ENCODE measurements around the gene KCTD11. TPM values are rescaled to one million over a fixed set of nuclear protein-coding genes. Genes with fewer than 3 reads are reported as not detected.
"Not testable (repeated sequence)": the region's sequence is repeated elsewhere in the genome, so short reads cannot be mapped to it uniquely, and the experiment has no call there.

KCTD11 gene
- total and polyA plus RNA-seq, 2 experiments from 2014 or later: 16.2 to 27.2 TPM

DNA sequence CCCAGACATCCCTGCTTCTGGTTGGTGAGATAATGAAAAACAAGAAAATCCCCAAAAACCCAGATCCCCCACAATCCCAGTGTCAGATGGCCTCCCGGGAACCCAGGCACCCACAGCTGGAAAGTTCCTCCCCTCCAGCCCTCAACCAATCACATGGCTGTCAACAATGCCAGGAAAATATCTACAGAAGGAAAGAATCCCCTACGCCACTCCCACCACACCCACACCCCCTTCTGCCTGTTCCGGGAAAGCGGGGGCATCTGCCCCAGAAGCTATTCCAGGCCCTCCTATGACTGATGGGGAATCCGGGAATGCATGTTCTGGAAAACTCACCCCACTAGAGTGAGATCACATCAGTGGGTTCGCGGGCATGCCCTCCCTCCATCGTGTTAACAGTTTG lies 4.8 kb downstream of the KCTD11 start:
- WGBS, 2 experiments (ENCODE audit: low coverage in 1 of 2, low lambda C conversion rate in 2 of 2, missing lambda C conversion rate in 2 of 2): 20 to 21% methylated on average over 8 of the region's 8 CpGs
- Histone ChIP-seq H3K9me2 (ENCODE audit: insufficient read depth) (no peaks in the 10 kb centered on the region), H3K36me3 (ENCODE audit: low read depth) (no peaks in the 10 kb centered on the region), H3K4me2 (ENCODE audit: unreplicated experiment) (no peak overlapping the region), H3F3A (ENCODE audit: insufficient read depth) (peaks cover 17% of the 10 kb centered on the region), H3K4me1 (ENCODE audit: insufficient read depth) (peaks cover 19% of the 10 kb centered on the region), H3K27ac (no peak overlapping the region), H4K20me1 (ENCODE audit: insufficient read depth) (no peaks in the 10 kb centered on the region), H3K9ac (no peak overlapping the region), H2AFZ (peak overlapping the region; percentile 27; the same call in 1 of the 2 replicates), H3K79me2 (ENCODE audit: insufficient read depth) (peaks cover 30% of the 10 kb centered on the region), H3K4me3 (no peak overlapping the region), H3K9me3 (ENCODE audit: low read depth) (no peaks in the 10 kb centered on the region), H3K27me3 (replicated peaks; ENCODE audit: insufficient read depth) (no peaks in the 10 kb centered on the region)
- TF ChIP-seq EZH2 (IDR thresholded peaks at IDR 0.05; ENCODE audit: insufficient read depth, poor library complexity, severe bottlenecking): no peak
- no peak for TF ChIP-seq EZH2phosphoT487 (IDR thresholded peaks at IDR 0.05; ENCODE audit: insufficient read depth, low read depth)
- in situ Hi-C loops (cut with MboI): no loop called here
- DNase-seq: peak; percentile 18

DNA sequence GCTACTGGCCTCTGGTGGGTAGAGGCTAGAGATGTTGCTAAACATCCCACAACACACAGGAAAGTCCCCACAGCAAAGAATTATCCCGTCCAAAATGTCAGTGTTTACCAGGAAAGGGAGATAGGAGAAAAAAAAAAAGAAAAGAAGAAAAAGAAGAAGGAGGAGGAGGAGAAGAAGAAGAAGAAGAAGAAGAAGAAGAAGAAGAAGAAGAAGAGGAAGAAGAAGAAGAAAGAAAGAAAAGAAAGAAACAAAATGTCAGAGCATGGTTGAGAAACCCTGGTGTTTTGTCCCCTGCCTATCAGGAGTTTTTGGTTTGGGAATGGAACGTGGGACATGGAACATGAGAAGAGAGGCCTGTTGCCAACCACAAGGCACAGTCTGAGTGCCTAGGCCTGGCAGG lies 5.4 kb downstream of the KCTD11 start:
- H4K20me1 ChIP-seq (ENCODE audit: insufficient read depth): no peaks in the 10 kb centered on the region
- in situ Hi-C loops (cut with MboI): no loop called here
- H3K9ac ChIP-seq: no peak overlapping the region

DNA sequence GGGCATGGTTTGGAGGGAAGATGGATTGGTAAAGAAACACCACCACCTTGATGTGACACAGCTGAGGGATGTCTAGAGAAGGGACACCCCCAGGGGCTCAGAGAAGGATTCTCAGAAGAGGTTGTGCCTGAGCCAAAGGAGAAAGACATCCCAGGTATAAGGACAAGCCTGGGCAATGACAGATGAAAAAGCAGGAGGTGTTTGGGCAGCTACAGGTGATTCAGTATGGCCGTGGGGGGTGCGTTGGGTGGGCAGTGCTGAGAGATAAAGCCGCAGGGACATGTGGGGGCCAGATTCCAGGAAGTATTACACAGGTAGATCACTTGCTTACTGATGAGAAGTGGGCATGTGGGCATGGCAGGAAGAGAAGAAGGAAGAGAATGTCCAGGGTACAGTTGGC lies 9.9 kb downstream of the KCTD11 start:
- Histone ChIP-seq H3K36me3 (ENCODE audit: low read depth) (no peaks in the 10 kb centered on the region), H3K4me1 (ENCODE audit: insufficient read depth) (0 out of 2 replicates have a peak, but pooled peaks cover 5% of the 10 kb centered on the region), H3K9me2 (ENCODE audit: insufficient read depth) (no peaks in the 10 kb centered on the region), H3K27ac (no peak overlapping the region), H3K9me3 (ENCODE audit: low read depth) (no peaks in the 10 kb centered on the region), H3K27me3 (replicated peaks; ENCODE audit: insufficient read depth) (no peaks in the 10 kb centered on the region), H4K20me1 (ENCODE audit: insufficient read depth) (no peaks in the 10 kb centered on the region), H2AFZ (no peak overlapping the region), H3K79me2 (ENCODE audit: insufficient read depth) (no peaks in the 10 kb centered on the region), H3K9ac (no peak overlapping the region), H3F3A (ENCODE audit: insufficient read depth) (peaks cover 5% of the 10 kb centered on the region; the same call in 1 of the 2 replicates), H3K4me2 (ENCODE audit: unreplicated experiment) (no peak overlapping the region), H3K4me3 (no peak overlapping the region)
- DNase-seq: no peak
- 2 to 6% methylated on average over 3 of the region's 3 CpGs for WGBS, 2 experiments (ENCODE audit: low coverage in 1 of 2, low lambda C conversion rate in 2 of 2, missing lambda C conversion rate in 2 of 2)
- in situ Hi-C loops (cut with MboI): no loop called here
- TF ChIP-seq EZH2 (IDR thresholded peaks at IDR 0.05; ENCODE audit: insufficient read depth, poor library complexity, severe bottlenecking) (no peak), EZH2phosphoT487 (IDR thresholded peaks at IDR 0.05; ENCODE audit: insufficient read depth, low read depth) (no peak)

More for the DNA sequence above, 5.4 kb downstream of the KCTD11 start:
- no peaks in the 10 kb centered on the region for H3K36me3 ChIP-seq (ENCODE audit: low read depth)
- H3K27me3 ChIP-seq (replicated peaks; ENCODE audit: insufficient read depth): no peaks in the 10 kb centered on the region
- no peaks in the 10 kb centered on the region for H3K9me3 ChIP-seq (ENCODE audit: low read depth)
- peaks cover 19% of the 10 kb centered on the region for H3K4me1 ChIP-seq (ENCODE audit: insufficient read depth)
- H3K4me2 ChIP-seq (ENCODE audit: unreplicated experiment): no peak overlapping the region
- peaks cover 27% of the 10 kb centered on the region for H3K79me2 ChIP-seq (ENCODE audit: insufficient read depth)
- no peaks in the 10 kb centered on the region for H3K9me2 ChIP-seq (ENCODE audit: insufficient read depth)
- no peak overlapping the region for H3K27ac ChIP-seq
- H3K4me3 ChIP-seq: no peak overlapping the region
- peak overlapping the region; percentile 27; the same call in 1 of the 2 replicates for H2AFZ ChIP-seq
- WGBS, 2 experiments (ENCODE audit: low coverage in 1 of 2, low lambda C conversion rate in 2 of 2, missing lambda C conversion rate in 2 of 2): 30 to 43% methylated on average over 2 of the region's 2 CpGs
- DNase-seq: no peak
- peaks cover 17% of the 10 kb centered on the region for H3F3A ChIP-seq (ENCODE audit: insufficient read depth)
- TF ChIP-seq EZH2phosphoT487 (IDR thresholded peaks at IDR 0.05; ENCODE audit: insufficient read depth, low read depth) (no peak), EZH2 (IDR thresholded peaks at IDR 0.05; ENCODE audit: insufficient read depth, poor library complexity, severe bottlenecking) (no peak)

DNA sequence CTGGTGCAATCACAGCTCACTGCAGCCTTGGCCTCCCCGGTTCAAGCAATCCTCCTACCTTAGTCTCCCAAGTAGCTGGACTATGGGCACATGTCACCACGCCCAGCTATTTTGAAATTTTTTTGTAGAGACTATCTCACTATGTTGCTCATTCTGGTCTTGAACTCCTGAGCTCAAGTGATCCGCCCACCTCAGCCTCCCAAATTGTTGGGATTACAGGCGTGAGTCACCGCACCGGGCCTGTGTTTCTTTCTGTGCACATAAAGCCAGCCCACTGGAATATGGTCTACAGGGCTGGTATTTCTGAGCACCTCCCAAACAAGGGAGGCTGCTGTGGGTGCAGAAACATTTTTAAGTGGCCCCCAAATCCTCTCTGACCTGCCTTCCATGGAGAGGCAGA lies 11.3 kb downstream of the KCTD11 start:
- Histone ChIP-seq H3K27me3 (replicated peaks; ENCODE audit: insufficient read depth) (no peaks in the 10 kb centered on the region), H3K4me1 (ENCODE audit: insufficient read depth) (0 out of 2 replicates have a peak, but pooled peaks cover 5% of the 10 kb centered on the region), H3K9ac (no peak overlapping the region), H3K4me2 (ENCODE audit: unreplicated experiment) (peak overlapping the region; percentile 18), H3K9me2 (ENCODE audit: insufficient read depth) (no peaks in the 10 kb centered on the region), H2AFZ (peak overlapping the region; percentile 66), H3K9me3 (ENCODE audit: low read depth) (no peaks in the 10 kb centered on the region), H3F3A (ENCODE audit: insufficient read depth) (peaks cover 5% of the 10 kb centered on the region; the same call in 1 of the 2 replicates), H3K79me2 (ENCODE audit: insufficient read depth) (no peaks in the 10 kb centered on the region), H3K36me3 (ENCODE audit: low read depth) (no peaks in the 10 kb centered on the region), H3K27ac (peak overlapping the region; percentile 63), H3K4me3 (no peak overlapping the region), H4K20me1 (ENCODE audit: insufficient read depth) (no peaks in the 10 kb centered on the region)
- peak; percentile 84 for DNase-seq
- WGBS, 2 experiments (ENCODE audit: low coverage in 1 of 2, low lambda C conversion rate in 2 of 2, missing lambda C conversion rate in 2 of 2): 12 to 14% methylated on average over 6 of the region's 6 CpGs
- TF ChIP-seq EZH2phosphoT487 (IDR thresholded peaks at IDR 0.05; ENCODE audit: insufficient read depth, low read depth) (no peak), EZH2 (IDR thresholded peaks at IDR 0.05; ENCODE audit: insufficient read depth, poor library complexity, severe bottlenecking) (no peak)
- in situ Hi-C loops (cut with MboI): no loop called here

DNA sequence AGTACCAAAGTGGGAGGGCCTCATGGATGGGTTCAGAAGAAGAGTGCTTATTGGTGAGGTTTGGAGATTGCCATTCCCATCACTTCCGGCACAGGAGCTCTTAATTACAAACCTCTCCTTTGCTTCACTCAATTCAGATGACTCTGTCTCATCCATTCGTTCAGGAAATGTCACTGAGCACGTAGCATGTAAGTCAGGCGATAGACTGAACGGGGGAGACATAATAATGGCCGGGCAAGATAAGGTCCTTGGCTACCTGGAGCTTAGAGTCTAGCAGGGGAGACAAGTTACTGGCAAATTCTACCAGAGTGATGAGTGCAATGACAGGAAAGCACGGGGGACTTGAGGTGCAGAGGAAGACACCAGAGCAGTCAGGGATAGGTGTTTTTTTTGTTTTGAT lies 14.0 kb downstream of the KCTD11 start:
- in situ Hi-C loops (cut with MboI); H3K27me3 ChIP-seq (replicated peaks; ENCODE audit: insufficient read depth); H3K4me1 ChIP-seq (ENCODE audit: insufficient read depth); H3K9me3 ChIP-seq (ENCODE audit: low read depth); H3K4me3 ChIP-seq; H2AFZ ChIP-seq; H3K4me2 ChIP-seq (ENCODE audit: unreplicated experiment); H3K79me2 ChIP-seq (ENCODE audit: insufficient read depth); H3K36me3 ChIP-seq (ENCODE audit: low read depth); H3K9me2 ChIP-seq (ENCODE audit: insufficient read depth); H3K9ac ChIP-seq; H3F3A ChIP-seq (ENCODE audit: insufficient read depth); H4K20me1 ChIP-seq (ENCODE audit: insufficient read depth); DNase-seq; H3K27ac ChIP-seq: not testable (repeated sequence)
- 79 to 81% methylated on average over 6 to 7 of the region's 7 CpGs for WGBS, 2 experiments (ENCODE audit: low coverage in 1 of 2, low lambda C conversion rate in 2 of 2, missing lambda C conversion rate in 2 of 2)
